Neural progenitor cell (in vitro differentiated cells): ENCODE results near the gene PROB1.
"Not testable (repeated sequence)": the region's sequence is repeated elsewhere in the genome, so short reads cannot be mapped to it uniquely, and the experiment has no call there.

Experiments used
- EZH2 ChIP-seq: fragments of 200-600 bp; sonication (generic); IDR thresholded peaks from 2 replicates; pipeline ENCODE4 v1.6.1; 2017; ENCODE audit warnings: antibody characterized with exemption, mild to moderate bottlenecking, moderate library complexity
- EZH2phosphoT487 ChIP-seq: fragments of 200-600 bp; sonication (generic); IDR thresholded peaks from 2 replicates; pipeline ENCODE4 v1.6.1; 2017; ENCODE audit warnings: antibody characterized with exemption
- TF ChIP-seq, protein P1 (sequence below): fragments of 200-600 bp; sonication (generic); IDR thresholded peaks from 2 replicates; pipeline ENCODE4 v1.5.1; 2017; ENCODE audit warnings: antibody characterized with exemption, mild to moderate bottlenecking

- TF ChIP-seq EZH2, EZH2phosphoT487: not testable (repeated sequence)
- TF ChIP-seq, protein P1, sequence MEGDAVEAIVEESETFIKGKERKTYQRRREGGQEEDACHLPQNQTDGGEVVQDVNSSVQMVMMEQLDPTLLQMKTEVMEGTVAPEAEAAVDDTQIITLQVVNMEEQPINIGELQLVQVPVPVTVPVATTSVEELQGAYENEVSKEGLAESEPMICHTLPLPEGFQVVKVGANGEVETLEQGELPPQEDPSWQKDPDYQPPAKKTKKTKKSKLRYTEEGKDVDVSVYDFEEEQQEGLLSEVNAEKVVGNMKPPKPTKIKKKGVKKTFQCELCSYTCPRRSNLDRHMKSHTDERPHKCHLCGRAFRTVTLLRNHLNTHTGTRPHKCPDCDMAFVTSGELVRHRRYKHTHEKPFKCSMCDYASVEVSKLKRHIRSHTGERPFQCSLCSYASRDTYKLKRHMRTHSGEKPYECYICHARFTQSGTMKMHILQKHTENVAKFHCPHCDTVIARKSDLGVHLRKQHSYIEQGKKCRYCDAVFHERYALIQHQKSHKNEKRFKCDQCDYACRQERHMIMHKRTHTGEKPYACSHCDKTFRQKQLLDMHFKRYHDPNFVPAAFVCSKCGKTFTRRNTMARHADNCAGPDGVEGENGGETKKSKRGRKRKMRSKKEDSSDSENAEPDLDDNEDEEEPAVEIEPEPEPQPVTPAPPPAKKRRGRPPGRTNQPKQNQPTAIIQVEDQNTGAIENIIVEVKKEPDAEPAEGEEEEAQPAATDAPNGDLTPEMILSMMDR, result not testable (repeated sequence)
Measured at GRCh38 chr5:139355900-139356299, 39.0 kb downstream of the PROB1 start.
